GM21619 (cell line): Measurements from ENCODE around the gene PLEKHH3.
"Not testable (repeated sequence)": the region's sequence is repeated elsewhere in the genome, so short reads cannot be mapped to it uniquely, and the experiment has no call there.

Source experiments
- ATAC-seq: cut with Tn5 transposase; IDR thresholded peaks from one replicate; pipeline ENCODE4 v1.9.1; 2021; ENCODE audit not compliant: unreplicated experiment

Gene PLEKHH3

GRCh38 chr17:42672038-42672437 is 4.8 kb downstream of the PLEKHH3 start:
- no peak for ATAC-seq

DNA sequence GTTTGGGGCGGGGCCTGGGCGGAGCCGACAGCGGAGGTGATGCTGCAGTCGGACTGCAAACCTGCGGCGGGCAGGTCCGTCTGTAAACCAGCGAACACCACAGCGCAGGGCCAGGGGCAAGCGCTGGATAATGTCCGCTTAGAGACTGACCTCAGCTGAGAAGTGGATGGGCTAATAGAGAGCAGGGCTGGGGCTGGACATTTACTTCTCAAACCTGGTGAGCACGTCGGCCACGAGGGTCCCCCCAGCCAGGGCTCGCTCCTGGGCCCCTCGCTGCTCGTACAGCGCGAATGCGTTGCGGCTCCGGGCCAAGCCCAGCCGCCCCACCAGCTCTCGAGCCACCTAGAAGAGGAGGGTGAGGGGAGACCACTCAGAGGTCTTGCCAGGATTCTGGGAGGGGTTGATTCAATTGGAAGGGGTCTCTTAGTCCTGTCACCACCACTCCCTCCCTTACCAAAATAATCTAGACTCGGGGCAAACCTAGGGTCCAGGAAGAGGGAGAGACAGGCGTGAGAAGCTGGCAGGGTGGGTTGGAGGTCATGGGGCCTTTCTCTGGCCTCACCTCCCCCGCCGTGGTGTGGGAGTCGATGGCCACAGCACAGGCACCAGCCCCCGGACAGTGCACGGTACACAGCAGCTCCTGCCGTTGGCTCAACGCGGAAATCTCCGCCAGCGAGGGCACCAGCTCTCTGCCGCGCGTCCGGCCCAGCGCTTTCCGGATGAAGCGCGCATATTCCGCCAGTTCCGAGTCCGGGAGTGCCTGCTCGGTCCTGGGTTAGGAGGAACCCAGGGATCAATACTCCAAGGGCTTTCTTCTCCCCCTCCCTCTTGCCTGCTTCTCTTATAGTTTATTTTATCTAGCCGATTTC is 5.8 kb downstream of the PLEKHH3 start:
- ATAC-seq, result no peak

DNA sequence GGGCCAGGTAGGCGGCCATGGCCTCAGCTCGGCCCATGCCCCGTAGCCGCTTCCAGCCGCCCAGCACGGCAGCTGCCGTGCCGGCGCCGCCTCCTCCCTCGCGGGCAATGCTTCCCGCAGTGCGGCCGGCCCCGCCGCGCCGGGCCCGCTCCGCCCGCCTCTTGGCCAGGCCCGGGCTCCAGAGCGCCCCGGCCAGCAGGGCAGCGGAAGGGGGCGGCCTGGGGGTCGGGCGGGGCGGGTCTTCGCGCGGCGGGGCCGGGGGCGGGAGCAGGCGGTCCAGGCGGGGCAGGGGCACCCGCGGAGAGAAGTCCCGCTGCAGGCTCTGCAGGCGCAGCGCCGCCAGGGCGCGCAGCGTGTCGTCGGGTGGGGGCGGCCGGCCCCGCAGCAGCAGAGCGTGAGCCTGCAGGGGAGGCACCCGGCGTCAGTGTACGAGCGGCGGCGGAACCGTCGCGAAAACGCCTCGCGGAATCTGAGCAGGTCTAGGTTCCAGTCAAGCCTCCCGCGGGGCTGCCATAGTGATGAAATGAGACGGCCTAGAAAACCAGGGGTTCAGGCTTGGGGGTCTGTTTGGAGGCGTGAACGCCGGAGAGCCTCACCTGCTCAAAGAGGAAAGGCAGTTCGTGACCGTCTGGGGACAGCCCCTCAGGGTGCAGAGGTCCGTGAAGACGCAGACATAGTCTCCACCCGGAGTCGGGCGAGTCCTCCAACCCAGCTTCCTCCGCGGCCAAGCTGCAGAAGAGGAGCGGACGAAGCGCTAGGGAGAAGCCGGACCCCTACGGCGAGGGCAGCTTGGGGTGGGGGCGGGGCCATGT is 6.6 kb downstream of the PLEKHH3 start:
- ATAC-seq, result no peak

DNA sequence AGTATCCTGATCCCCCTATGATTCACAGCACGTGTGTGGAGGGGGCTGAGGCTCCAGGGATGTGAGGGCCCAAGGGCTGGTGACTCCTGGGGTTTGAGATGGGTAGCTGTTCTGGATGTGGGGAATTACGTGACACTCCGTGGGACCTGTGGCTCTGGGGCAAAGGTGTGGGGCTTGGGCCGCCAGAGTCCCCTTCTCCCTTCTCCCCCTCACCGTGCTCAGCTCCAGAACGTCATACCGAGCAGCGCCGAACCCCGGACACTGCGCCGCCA is 7.2 kb downstream of the PLEKHH3 start:
- ATAC-seq, result no peak

- ATAC-seq, result no peak
Measured at GRCh38 chr17:42667088-42667951, 9.5 kb downstream of the PLEKHH3 start.

GRCh38 chr17:42666126-42666525 is 10.7 kb downstream of the PLEKHH3 start:
- not testable (repeated sequence) for ATAC-seq

GRCh38 chr17:42665581-42666001 is 11.2 kb downstream of the PLEKHH3 start:
- no peak for ATAC-seq

DNA sequence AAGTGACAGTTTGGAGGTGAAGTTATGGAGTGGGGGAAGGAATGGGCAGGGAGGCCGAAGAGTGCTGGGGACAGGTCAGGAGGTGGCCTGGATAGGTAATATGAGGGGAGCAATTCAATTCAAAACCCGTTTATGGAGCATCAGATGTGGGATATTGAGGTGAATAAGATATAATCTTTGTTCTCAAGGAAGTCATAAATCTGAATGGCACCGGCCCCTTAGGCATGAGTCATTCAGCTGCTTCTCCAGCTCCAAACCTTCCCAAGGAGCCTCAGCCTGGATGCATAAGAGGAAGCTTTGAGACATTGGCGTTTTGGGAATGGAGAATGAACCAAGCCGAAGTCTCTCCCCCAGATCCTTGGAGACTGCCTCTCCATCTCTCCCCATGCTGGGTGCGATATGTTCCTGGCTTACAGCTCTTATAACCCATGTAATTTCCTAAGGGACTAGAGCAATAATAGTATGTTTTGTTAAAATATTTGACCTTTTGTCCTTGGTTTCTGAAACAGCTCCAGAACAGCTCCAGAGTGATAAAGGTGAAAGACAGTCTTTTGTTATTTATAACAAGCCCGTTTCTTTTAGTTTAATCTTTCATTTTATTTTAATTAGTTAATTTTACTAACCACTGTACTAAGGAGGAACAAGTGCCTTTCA is 16.0 kb downstream of the PLEKHH3 start:
- no peak for ATAC-seq

DNA sequence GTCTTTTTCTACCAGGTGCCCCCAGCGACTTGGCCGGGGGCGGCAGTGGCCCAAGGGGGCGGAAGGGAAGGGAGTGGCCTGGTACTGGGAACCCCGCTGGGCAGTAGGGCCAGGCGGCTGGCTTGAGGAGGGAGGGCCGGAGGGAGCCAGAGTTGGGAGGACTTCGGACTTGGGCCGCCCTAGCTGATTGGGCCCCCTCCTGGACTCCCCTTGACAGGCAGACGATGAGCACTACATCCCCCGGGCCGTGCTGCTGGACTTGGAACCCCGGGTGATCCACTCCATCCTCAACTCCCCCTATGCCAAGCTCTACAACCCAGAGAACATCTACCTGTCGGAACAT is 16.9 kb downstream of the PLEKHH3 start:
- not testable (repeated sequence) for ATAC-seq

DNA sequence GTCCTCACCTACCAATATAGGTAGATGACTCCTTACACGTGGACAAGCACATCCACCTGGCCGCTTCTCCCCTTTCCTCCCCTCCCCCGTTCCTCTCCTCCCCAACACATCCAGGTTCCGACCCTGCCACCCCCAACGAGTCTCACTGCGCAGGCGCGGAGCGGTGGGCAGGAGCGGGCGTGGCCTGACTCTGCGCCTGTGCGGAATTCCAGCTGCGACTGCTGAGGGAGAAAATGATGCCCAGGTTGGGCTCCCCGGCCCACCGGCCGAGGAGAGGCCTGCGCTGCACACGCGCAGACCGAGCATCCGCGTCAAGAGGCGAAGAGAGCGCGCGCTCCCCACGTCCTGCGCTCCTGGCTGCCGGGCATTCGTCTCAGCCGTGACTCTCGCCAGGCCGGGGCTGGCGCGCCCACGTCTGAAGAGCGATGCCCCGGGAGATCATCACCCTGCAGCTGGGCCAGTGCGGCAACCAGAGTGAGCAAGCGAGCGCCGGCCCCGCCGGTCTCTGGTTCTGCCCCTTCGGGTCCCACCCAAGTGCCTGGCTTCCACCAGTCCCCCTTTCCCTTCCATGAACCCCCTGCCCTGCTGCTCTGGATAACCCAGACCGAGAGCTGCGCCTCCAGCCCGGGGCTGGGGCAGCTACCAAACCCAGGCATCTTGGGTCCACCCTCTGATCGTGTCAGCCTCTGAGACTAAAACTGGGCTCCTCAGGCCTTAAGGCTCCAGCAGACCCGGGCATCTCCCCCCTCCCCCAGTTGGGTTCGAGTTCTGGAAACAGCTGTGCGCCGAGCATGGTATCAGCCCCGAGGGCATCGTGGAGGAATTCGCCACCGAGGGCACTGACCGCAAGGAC is 17.5 kb downstream of the PLEKHH3 start, which contains the start of gene TUBG2:
TSS of gene TUBG2 (plus strand) at position 206 of the 853 bp plus-strand sequence. CDS start at position 426, 220 bp downstream.
- ATAC-seq, result no peak

DNA sequence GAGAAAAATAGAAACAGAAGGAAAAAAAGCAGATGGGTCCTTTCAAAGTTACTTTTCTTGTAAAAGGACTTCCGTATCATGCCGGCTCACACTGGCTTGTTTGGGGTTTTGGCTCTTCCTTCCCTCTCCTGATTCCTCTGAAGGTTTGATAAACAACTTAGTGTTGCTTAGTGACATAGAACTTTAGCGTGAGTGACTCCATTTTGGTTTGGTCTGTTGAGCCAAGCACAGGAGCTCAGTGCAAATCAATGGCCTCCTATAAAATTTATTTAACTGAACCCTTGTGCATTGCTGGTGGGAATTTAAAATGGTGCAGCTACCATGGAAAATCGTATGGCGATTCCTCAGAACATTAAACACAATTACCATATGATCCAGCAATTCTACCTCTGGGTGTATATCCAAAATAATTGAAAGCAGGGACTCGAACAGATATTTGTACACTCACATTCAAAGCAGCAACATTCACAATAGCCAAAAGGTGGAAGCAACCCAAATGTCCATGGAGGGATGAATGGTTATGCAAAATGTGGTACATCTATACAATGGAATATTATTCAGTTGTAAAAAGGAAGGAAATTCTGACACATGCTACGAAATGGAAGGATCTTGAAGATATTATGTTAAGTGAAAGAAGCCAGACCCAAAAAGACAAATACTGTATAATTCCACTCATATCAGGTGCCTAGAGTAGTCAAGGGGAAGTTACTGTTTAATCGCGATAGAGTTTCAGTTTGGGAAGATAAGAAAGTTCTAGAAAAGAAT is 18.8 kb downstream of the PLEKHH3 start:
- no peak for ATAC-seq

- ATAC-seq, result no peak
Measured at GRCh38 chr17:42655528-42655927, 21.3 kb downstream of the PLEKHH3 start.

DNA sequence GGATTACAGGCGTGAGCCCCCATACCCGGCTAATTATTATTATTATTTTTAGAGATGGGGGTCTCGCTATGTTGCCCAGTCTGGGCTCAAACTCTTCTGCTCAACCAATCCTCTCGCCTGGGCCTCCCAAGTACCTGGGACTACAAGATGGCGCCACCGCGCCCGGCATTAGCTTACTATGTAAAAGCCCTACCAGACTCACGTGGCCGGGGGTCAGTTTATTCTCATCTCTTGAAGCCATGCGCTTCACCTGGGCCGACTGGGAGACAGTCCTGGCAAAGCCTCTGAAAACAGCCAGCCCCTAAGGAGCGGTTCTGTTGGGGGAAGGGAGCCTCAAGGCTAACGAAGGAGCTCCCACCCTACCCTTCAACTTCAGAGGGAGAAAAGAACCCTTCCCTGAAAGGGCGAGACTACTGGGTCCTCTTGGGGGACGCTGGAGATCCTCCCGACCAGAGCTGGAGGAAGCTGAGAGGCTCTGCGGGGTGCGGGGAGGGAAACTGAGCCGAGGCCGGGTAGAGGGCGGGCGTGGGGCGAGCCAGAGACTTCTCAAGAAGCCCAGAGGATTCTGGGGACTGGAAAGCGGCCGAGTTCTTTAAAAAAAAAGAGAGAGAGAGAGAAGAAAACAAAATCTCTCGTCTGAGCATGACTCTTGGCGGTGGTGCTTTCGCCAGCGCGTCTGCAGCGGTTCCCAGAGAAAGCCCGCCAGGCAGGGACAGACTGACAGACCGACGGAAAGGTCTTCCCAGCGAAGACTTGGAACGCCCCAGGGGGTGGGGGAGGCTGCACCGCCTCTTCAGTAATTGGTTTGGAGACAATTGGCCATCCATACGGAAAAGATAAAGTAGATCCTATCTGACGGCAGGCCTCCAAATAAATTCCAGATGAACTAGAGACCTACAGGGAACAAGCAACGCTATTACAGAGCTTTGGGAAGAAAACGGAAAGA is 23.3 kb downstream of the PLEKHH3 start:
- ATAC-seq, result no peak

DNA sequence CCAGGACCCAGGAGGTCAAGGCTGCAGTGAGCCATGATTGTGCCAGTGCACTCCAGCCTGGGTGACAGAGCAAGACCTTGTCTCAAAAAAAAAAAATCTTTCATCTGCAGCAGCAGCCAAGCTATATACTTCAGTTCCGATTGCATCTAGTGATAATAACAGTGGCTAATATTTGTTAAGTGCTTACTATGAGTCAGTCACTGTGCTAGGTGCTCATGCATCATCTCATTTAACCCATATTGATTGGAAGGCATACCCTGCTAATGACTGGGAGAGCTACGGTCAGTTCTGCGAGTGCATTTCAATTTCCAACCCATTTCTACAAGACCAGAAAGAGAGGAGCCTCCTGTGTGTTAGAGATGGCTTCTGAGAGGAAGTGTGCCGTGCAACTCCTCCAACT is 25.4 kb downstream of the PLEKHH3 start:
- no peak for ATAC-seq

- ATAC-seq, result no peak
Measured at GRCh38 chr17:42647778-42648177, 29.0 kb downstream of the PLEKHH3 start.

DNA sequence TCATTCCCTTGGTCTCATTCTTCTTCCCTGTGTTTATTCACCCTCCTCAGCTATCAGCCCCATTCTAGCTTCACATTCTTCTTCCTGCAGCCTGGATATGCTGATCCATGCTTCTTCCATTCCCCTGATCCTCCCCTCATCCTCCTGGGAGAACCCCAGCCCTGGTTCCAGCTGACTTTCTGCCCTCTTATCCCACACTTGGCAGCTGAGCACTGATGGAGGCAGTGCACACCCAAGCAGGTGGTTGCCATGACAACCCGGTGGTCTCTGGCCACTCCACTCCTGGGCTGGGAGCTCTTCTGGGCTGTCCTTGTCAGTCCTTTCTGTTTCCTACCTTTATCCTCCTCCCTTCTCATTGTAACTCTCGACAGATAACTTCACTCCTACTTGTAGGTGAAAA is 34.5 kb downstream of the PLEKHH3 start:
- no peak for ATAC-seq

GRCh38 chr17:42640121-42640520 is 36.7 kb downstream of the PLEKHH3 start:
- ATAC-seq, result no peak

DNA sequence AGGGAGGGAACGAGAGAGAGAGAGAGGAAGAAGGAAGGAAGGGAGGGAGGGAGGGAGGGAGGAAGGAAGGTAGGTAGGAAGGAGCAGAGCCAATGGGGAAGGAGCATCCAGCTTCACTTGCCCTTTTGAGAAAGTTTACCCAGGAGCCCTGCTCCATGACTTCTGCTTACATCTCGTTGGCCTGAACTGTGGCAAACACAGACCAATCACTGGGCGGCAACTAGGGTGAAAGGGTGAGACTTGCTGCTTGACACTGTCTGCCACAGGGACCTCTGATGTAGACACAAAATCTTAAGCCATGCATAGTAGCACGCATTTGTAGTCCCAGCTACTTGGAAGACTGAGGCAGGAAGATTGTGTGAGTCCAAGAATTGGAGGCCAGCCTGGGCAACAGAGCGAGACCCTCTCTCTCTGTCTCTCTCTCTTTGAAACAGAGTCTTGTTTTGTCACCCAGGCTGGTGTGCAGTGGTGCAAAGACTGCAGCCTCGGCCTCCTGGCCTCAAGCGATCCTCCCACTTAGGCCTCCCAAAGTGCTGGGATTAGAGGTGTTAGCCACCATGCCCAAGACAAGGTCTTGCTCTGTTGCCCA is 37.2 kb downstream of the PLEKHH3 start:
- no peak for ATAC-seq
